PC-9 (cell line): ENCODE measurements around the gene PLXNC1. TPM values are rescaled to one million over a fixed set of nuclear protein-coding genes. Genes with fewer than 3 reads are reported as not detected.

ENCODE experiments used
- BruUV-seq: library from RNA; stranded (reverse); fragments of 400-500 nt; replicated peaks from 2 replicates; lab custom pipeline; 2021; lab: Mats Ljungman, UMichigan
- CTCF ChIA-PET: fragments of 300-600 bp; sonication (Branson Sonifier 250); formaldehyde crosslinking; loops from one replicate; lab custom pipeline; 2022; ENCODE audit warnings: antibody characterized with exemption; lab: Charles Lee
- POLR2A ChIA-PET: fragments of 300-600 bp; sonication (Branson Sonifier 250); formaldehyde crosslinking; loops from one replicate; lab custom pipeline; 2022; ENCODE audit warnings: antibody characterized with exemption; ENCODE audit not compliant: unreplicated experiment; lab: Charles Lee
- DNase-seq, 2 experiments: peaks; one replicate each; pipeline versions ENCODE4 v3.0.0 to v3.0.0-alpha.2; 2015 to 2022; ENCODE audit warnings: mixed read lengths in 1 of 2
- H2AFZ ChIP-seq: fragments of 200-600 bp; sonication (generic); 2 replicates; pipeline ENCODE4 v1.8.1; 2017; ENCODE audit warnings: antibody characterized with exemption
- H3F3A ChIP-seq: fragments of 200-600 bp; sonication (generic); 2 replicates; pipeline ENCODE4 v1.8.1; 2017; ENCODE audit warnings: antibody characterized with exemption, mild to moderate bottlenecking, low read depth; ENCODE audit not compliant: insufficient read depth
- H3K27ac ChIP-seq: fragments of 200-600 bp; sonication (generic); 2 replicates; pipeline ENCODE4 v1.6.1; 2016; ENCODE audit warnings: mixed run types
- H3K27me3 ChIP-seq: fragments of 200-600 bp; sonication (generic); 2 replicates; pipeline ENCODE4 v1.6.1; 2016; ENCODE audit warnings: low read depth, mixed run types; ENCODE audit not compliant: insufficient read depth
- H3K36me3 ChIP-seq: fragments of 200-600 bp; sonication (generic); 2 replicates; pipeline ENCODE4 v1.6.1; 2016; ENCODE audit warnings: low read depth, mixed run types
- H3K4me1 ChIP-seq: fragments of 200-600 bp; sonication (generic); replicated peaks from 2 replicates; pipeline ENCODE4 v1.6.1; 2016; ENCODE audit warnings: mixed run types; ENCODE audit not compliant: insufficient read depth
- H3K4me2 ChIP-seq: fragments of 200-600 bp; sonication (generic); 2 replicates; pipeline ENCODE4 v1.6.1; 2017; ENCODE audit warnings: mixed run types
- H3K4me3 ChIP-seq: fragments of 200-600 bp; sonication (generic); 2 replicates; pipeline ENCODE4 v1.6.1; 2016; ENCODE audit warnings: mixed run types
- H3K79me2 ChIP-seq: fragments of 200-600 bp; sonication (generic); 2 replicates; pipeline ENCODE4 v1.6.1; 2017; ENCODE audit warnings: low read depth, mixed run types
- H3K9me2 ChIP-seq: fragments of 200-600 bp; sonication (generic); 2 replicates; pipeline ENCODE4 v1.8.1; 2017; ENCODE audit warnings: mild to moderate bottlenecking; ENCODE audit not compliant: insufficient read depth
- H3K9me3 ChIP-seq: fragments of 200-600 bp; sonication (generic); 2 replicates; pipeline ENCODE4 v1.8.1; 2016; ENCODE audit warnings: low read depth; ENCODE audit not compliant: insufficient read depth
- H4K20me1 ChIP-seq: fragments of 200-600 bp; sonication (generic); 2 replicates; pipeline ENCODE4 v1.8.1; 2017; ENCODE audit not compliant: insufficient read depth
- CTCF ChIP-seq: fragments of 200-600 bp; sonication (generic); conservative IDR thresholded peaks from 2 replicates; pipeline ENCODE4 v1.6.1; 2017; ENCODE audit warnings: mixed run types, antibody characterized with exemption, mild to moderate bottlenecking, moderate library complexity
- EZH2 ChIP-seq: fragments of 200-600 bp; sonication (generic); IDR thresholded peaks from 2 replicates; pipeline ENCODE4 v1.8.0; 2017; ENCODE audit warnings: antibody characterized with exemption, low read depth
- intact Hi-C: fragments of 100-400 bp; cut with micrococcal nuclease; formaldehyde crosslinking; loops from one replicate; pipeline ENCODE4 v1.10.0; 2022; ENCODE audit not compliant: unreplicated experiment
- total RNA-seq: library from RNA; stranded (reverse); gene quantifications from 2 replicates; pipeline ENCODE4 v1.2.3, GENCODE V29; 2021

The PLXNC1 gene
- total RNA-seq, 1 experiment from 2014 or later: 2.3 TPM

GRCh38 chr12:94180558-94181296, 32.4 kb downstream of the PLXNC1 start:
- H3K9me3 ChIP-seq: no peaks in the 10 kb centered on the region
- H3K4me2 ChIP-seq: no peak overlapping the region
- no TSS peak for BruUV-seq
- no peak overlapping the region for H3K4me3 ChIP-seq
- ChIA-PET CTCF (no interaction called here), POLR2A (no interaction called here)
- DNase-seq: no peak
- no peaks in the 10 kb centered on the region for H3K9me2 ChIP-seq
- no peaks in the 10 kb centered on the region for H3K36me3 ChIP-seq
- no peaks in the 10 kb centered on the region for H3K79me2 ChIP-seq
- peaks cover 28% of the 10 kb centered on the region for H3K27me3 ChIP-seq
- no peaks in the 10 kb centered on the region for H4K20me1 ChIP-seq
- no peak for TF ChIP-seq CTCF
- no peak for TF ChIP-seq EZH2
- no peak overlapping the region for H3K27ac ChIP-seq
- intact Hi-C loops: no loop called here
- H2AFZ ChIP-seq: no peak overlapping the region
- H3K4me1 ChIP-seq: no peaks in the 10 kb centered on the region
- no peaks in the 10 kb centered on the region for H3F3A ChIP-seq

- Histone ChIP-seq H2AFZ (no peak overlapping the region), H3K4me1 (no peaks in the 10 kb centered on the region), H4K20me1 (no peaks in the 10 kb centered on the region), H3K4me2 (no peak overlapping the region), H3K36me3 (no peaks in the 10 kb centered on the region), H3K79me2 (no peaks in the 10 kb centered on the region), H3K27me3 (peaks cover 43% of the 10 kb centered on the region), H3K9me2 (no peaks in the 10 kb centered on the region), H3K9me3 (no peaks in the 10 kb centered on the region), H3K4me3 (no peak overlapping the region), H3F3A (no peaks in the 10 kb centered on the region), H3K27ac (no peak overlapping the region)
- no peak for DNase-seq
- BruUV-seq: no TSS peak
- CTCF ChIA-PET: no interaction called here
- TF ChIP-seq EZH2 (no peak), CTCF (no peak)
- POLR2A ChIA-PET: no interaction called here
- intact Hi-C loops: no loop called here
Measured at GRCh38 chr12:94182986-94183707, 34.8 kb downstream of the PLXNC1 start.

GRCh38 chr12:94183708-94184379, 35.5 kb downstream of the PLXNC1 start:
- BruUV-seq: no TSS peak
- H3K4me2 ChIP-seq: no peak overlapping the region
- intact Hi-C loops: no loop called here

More at GRCh38 chr12:94183708-94184379, 35.5 kb downstream of the PLXNC1 start:
- no peaks in the 10 kb centered on the region for H3F3A ChIP-seq
- H3K79me2 ChIP-seq: no peaks in the 10 kb centered on the region
- no peaks in the 10 kb centered on the region for H3K4me1 ChIP-seq
- no peaks in the 10 kb centered on the region for H3K9me3 ChIP-seq
- ChIA-PET CTCF (no interaction called here), POLR2A (no interaction called here)
- peaks cover 43% of the 10 kb centered on the region for H3K27me3 ChIP-seq
- H3K4me3 ChIP-seq: no peak overlapping the region
- TF ChIP-seq EZH2: no peak
- no peak for TF ChIP-seq CTCF
- H3K9me2 ChIP-seq: no peaks in the 10 kb centered on the region
- no peak overlapping the region for H3K27ac ChIP-seq
- no peaks in the 10 kb centered on the region for H3K36me3 ChIP-seq
- DNase-seq: no peak
- H2AFZ ChIP-seq: no peak overlapping the region
- H4K20me1 ChIP-seq: no peaks in the 10 kb centered on the region
